ENCODE results near the gene FOXN3. TPM values are rescaled to one million over a fixed set of nuclear protein-coding genes. Genes with fewer than 3 reads are reported as not detected.

Gene FOXN3
- total and polyA plus RNA-seq, 10 of the 15 experiments (the other 5 are each of a cell fraction or from before 2014, with no cell fraction given) = 4.5 to 68.9 (median 29.7) TPM

DNA sequence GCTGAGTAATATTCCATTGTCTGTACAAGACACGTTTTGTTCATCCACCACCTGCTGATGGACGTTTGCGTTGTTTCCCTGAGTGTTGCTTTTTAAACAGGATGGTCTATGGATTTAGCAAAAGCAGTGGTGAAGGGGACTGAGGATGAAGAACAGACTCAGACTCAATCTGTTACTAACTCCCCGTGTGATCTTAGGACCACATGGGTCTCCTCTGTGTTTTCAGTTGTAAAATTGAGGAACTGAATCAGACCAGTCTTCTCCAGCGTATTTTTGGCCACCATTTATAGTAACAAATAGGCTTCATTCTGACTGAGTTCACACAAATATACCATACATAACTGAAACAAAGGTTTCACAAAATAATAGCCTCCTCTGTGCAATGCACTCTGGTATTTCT, 85.6 kb downstream of the FOXN3 start (continued):
- TF ChIP-seq ZBTB40 (IDR thresholded peaks at IDR 0.05; ENCODE audit: borderline replicate concordance) (no peak), TCF3 (IDR thresholded peaks at IDR 0.05; ENCODE audit: borderline replicate concordance, insufficient read depth, low read depth, low read length) (0 out of 2 replicates have a peak, but pooled peaks have one; percentile 44), DPF2 (IDR thresholded peaks at IDR 0.05) (peak; percentile 81), MTA3 (IDR thresholded peaks at IDR 0.05; ENCODE audit: borderline replicate concordance, low read length) (peak; percentile 92; the same call in 1 of the 2 replicates), MEF2B (IDR thresholded peaks at IDR 0.05; ENCODE audit: partially characterized antibody, poor library complexity, severe bottlenecking) (peak; percentile 98), ZNF687 (IDR thresholded peaks at IDR 0.05) (peak; percentile 53), MLLT1 (IDR thresholded peaks at IDR 0.05) (peak; percentile 35; the same call in 1 of the 2 replicates), SMAD1 (IDR thresholded peaks at IDR 0.05; ENCODE audit: low read depth, partially characterized antibody) (no peak), NR2C1 (IDR thresholded peaks at IDR 0.05) (no peak), EP300 (IDR thresholded peaks at IDR 0.05; ENCODE audit: borderline replicate concordance in 1 of 2, control insufficient read depth in 1 of 2, low read depth in 2 of 2, low read length in 2 of 2) (peak; percentile 61 to 97; a peak in 3 of 4 replicates), YY1 (IDR thresholded peaks at IDR 0.05; ENCODE audit: low read depth, low read length) (peak; percentile 69), HSF1 (IDR thresholded peaks at IDR 0.05; ENCODE audit: low read depth, low read length) (no peak), SIN3A (IDR thresholded peaks at IDR 0.05; ENCODE audit: low read depth, low read length) (no peak)
- TF ChIP-seq, protein P1, sequence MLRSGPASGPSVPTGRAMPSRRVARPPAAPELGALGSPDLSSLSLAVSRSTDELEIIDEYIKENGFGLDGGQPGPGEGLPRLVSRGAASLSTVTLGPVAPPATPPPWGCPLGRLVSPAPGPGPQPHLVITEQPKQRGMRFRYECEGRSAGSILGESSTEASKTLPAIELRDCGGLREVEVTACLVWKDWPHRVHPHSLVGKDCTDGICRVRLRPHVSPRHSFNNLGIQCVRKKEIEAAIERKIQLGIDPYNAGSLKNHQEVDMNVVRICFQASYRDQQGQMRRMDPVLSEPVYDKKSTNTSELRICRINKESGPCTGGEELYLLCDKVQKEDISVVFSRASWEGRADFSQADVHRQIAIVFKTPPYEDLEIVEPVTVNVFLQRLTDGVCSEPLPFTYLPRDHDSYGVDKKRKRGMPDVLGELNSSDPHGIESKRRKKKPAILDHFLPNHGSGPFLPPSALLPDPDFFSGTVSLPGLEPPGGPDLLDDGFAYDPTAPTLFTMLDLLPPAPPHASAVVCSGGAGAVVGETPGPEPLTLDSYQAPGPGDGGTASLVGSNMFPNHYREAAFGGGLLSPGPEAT (IDR thresholded peaks at IDR 0.05; ENCODE audit: low read depth) = peak; percentile 60
